ENCODE results near the gene ARHGEF39.

The ARHGEF39 gene

DNA sequence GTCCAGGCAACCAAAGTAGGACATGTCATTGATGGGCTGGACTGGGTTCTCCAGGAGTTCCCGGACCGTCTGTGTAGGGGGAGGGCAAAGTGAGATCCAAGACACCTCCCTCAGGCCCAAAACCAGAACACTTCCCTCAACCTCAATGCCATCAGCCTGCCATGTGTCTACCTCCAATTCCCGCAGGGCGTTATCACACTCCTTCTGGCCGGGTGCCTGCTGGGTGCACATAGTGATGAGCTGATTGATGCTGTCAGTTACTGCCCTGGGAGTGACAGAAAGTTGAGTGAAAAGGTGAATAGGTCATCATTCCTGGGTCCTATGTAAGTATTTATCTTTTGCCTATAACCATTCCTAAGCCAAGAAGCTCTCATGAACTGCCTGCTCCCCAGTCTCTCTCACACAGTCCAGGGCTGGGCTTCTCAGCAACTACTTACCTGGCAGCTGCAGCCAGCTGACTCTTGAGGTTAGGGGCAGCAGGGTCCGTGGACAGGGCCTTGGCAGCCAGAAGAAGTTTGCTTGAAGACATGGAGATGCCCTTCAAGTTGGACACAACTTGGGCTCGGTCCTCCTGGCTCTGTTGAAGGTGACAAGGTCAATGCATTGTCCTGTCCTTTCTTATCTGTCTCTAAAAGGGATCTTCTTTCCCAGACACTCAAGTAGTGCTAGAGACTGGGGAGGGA is 46.0 kb upstream of the ARHGEF39 start:
- no peak for ATAC-seq
- TF ChIP-seq ZNF70 (CRISPR knock-in tag; IDR thresholded peaks at IDR 0.05) (no peak), ESRRG (CRISPR knock-in tag; IDR thresholded peaks at IDR 0.05) (no peak), BACH2 (CRISPR knock-in tag; IDR thresholded peaks at IDR 0.05; ENCODE audit: borderline replicate concordance) (no peak), CSDC2 (CRISPR knock-in tag; IDR thresholded peaks at IDR 0.05) (no peak), ZFP3 (CRISPR knock-in tag; IDR thresholded peaks at IDR 0.05) (no peak), ARNTL (CRISPR knock-in tag; IDR thresholded peaks at IDR 0.05; ENCODE audit: borderline replicate concordance, low read depth) (no peak), TCF4 (CRISPR knock-in tag; IDR thresholded peaks at IDR 0.05; ENCODE audit: borderline replicate concordance) (no peak), GLIS3 (CRISPR knock-in tag; IDR thresholded peaks at IDR 0.05) (no peak), ISL1 (CRISPR knock-in tag; IDR thresholded peaks at IDR 0.05) (no peak), TOX (CRISPR knock-in tag; IDR thresholded peaks at IDR 0.05; ENCODE audit: borderline replicate concordance) (no peak), SNAI2 (CRISPR knock-in tag; IDR thresholded peaks at IDR 0.05) (no peak)
- TF ChIP-seq, protein P1, sequence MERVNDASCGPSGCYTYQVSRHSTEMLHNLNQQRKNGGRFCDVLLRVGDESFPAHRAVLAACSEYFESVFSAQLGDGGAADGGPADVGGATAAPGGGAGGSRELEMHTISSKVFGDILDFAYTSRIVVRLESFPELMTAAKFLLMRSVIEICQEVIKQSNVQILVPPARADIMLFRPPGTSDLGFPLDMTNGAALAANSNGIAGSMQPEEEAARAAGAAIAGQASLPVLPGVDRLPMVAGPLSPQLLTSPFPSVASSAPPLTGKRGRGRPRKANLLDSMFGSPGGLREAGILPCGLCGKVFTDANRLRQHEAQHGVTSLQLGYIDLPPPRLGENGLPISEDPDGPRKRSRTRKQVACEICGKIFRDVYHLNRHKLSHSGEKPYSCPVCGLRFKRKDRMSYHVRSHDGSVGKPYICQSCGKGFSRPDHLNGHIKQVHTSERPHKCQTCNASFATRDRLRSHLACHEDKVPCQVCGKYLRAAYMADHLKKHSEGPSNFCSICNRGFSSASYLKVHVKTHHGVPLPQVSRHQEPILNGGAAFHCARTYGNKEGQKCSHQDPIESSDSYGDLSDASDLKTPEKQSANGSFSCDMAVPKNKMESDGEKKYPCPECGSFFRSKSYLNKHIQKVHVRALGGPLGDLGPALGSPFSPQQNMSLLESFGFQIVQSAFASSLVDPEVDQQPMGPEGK (CRISPR knock-in tag; IDR thresholded peaks at IDR 0.05; ENCODE audit: borderline replicate concordance), result no peak
- TF ChIP-seq, protein P2, sequence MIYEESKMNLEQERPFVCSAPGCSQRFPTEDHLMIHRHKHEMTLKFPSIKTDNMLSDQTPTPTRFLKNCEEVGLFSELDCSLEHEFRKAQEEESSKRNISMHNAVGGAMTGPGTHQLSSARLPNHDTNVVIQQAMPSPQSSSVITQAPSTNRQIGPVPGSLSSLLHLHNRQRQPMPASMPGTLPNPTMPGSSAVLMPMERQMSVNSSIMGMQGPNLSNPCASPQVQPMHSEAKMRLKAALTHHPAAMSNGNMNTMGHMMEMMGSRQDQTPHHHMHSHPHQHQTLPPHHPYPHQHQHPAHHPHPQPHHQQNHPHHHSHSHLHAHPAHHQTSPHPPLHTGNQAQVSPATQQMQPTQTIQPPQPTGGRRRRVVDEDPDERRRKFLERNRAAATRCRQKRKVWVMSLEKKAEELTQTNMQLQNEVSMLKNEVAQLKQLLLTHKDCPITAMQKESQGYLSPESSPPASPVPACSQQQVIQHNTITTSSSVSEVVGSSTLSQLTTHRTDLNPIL (CRISPR knock-in tag; IDR thresholded peaks at IDR 0.05; ENCODE audit: low read depth), result no peak
- TF ChIP-seq, protein P3, sequence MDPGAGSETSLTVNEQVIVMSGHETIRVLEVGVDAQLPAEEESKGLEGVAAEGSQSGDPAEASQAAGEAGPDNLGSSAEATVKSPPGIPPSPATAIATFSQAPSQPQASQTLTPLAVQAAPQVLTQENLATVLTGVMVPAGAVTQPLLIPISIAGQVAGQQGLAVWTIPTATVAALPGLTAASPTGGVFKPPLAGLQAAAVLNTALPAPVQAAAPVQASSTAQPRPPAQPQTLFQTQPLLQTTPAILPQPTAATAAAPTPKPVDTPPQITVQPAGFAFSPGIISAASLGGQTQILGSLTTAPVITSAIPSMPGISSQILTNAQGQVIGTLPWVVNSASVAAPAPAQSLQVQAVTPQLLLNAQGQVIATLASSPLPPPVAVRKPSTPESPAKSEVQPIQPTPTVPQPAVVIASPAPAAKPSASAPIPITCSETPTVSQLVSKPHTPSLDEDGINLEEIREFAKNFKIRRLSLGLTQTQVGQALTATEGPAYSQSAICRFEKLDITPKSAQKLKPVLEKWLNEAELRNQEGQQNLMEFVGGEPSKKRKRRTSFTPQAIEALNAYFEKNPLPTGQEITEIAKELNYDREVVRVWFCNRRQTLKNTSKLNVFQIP (CRISPR knock-in tag; IDR thresholded peaks at IDR 0.05; ENCODE audit: borderline replicate concordance, low read depth), result no peak
- TF ChIP-seq, protein P4, sequence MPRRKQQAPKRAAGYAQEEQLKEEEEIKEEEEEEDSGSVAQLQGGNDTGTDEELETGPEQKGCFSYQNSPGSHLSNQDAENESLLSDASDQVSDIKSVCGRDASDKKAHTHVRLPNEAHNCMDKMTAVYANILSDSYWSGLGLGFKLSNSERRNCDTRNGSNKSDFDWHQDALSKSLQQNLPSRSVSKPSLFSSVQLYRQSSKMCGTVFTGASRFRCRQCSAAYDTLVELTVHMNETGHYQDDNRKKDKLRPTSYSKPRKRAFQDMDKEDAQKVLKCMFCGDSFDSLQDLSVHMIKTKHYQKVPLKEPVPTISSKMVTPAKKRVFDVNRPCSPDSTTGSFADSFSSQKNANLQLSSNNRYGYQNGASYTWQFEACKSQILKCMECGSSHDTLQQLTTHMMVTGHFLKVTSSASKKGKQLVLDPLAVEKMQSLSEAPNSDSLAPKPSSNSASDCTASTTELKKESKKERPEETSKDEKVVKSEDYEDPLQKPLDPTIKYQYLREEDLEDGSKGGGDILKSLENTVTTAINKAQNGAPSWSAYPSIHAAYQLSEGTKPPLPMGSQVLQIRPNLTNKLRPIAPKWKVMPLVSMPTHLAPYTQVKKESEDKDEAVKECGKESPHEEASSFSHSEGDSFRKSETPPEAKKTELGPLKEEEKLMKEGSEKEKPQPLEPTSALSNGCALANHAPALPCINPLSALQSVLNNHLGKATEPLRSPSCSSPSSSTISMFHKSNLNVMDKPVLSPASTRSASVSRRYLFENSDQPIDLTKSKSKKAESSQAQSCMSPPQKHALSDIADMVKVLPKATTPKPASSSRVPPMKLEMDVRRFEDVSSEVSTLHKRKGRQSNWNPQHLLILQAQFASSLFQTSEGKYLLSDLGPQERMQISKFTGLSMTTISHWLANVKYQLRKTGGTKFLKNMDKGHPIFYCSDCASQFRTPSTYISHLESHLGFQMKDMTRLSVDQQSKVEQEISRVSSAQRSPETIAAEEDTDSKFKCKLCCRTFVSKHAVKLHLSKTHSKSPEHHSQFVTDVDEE (CRISPR knock-in tag; IDR thresholded peaks at IDR 0.05), result no peak

DNA sequence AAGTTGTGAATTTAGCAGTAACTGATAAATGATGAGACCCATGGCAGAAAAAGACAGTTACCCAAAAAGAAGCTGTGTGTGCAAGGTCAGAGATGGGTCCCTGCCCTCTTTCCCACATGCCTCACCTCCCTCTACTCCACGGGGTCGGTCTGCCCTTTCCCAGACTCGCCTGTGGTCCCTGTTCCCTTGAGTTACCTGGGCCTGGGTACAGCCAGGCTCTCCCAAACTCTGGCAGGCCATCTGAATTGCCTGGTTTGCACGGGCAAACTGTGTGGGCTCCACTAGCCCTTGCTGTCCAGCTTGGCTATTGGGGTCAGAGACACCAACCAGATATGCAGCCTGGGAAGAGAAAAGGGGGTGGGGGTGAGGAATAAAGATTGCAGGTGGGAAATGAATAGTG is 43.2 kb upstream of the ARHGEF39 start:
- ATAC-seq, result no peak
- TF ChIP-seq, protein P4 (CRISPR knock-in tag; IDR thresholded peaks at IDR 0.05), result no peak
- no peak for TF ChIP-seq ZFP3 (CRISPR knock-in tag; IDR thresholded peaks at IDR 0.05)
- no peak for TF ChIP-seq ZNF70 (CRISPR knock-in tag; IDR thresholded peaks at IDR 0.05)
- TF ChIP-seq OSR1 (CRISPR knock-in tag; IDR thresholded peaks at IDR 0.05), result no peak
- TF ChIP-seq GLIS3 (CRISPR knock-in tag; IDR thresholded peaks at IDR 0.05), result no peak
- no peak for TF ChIP-seq TOX (CRISPR knock-in tag; IDR thresholded peaks at IDR 0.05; ENCODE audit: borderline replicate concordance)
- TF ChIP-seq ISL1 (CRISPR knock-in tag; IDR thresholded peaks at IDR 0.05), result no peak

DNA sequence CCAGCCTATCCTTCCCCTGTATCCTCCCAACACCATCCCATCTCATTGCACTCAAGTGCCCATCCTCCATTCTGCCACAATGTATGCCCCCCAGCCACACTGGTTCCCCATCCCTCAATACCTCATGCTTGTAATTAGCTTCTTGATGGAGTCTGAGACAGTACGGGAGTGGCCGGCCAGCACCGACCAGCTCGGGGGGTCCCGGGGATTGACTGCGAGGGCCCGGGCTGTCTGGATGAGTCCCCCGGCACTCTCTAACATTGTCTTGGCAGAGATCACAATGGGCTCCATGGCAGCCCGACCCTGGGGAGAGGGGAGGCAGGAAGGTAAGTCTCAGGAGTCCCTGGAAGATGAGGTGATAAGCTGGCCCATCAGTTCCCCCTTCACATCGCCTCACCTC is 42.0 kb upstream of the ARHGEF39 start:
- no peak for ATAC-seq
- TF ChIP-seq, protein P5, sequence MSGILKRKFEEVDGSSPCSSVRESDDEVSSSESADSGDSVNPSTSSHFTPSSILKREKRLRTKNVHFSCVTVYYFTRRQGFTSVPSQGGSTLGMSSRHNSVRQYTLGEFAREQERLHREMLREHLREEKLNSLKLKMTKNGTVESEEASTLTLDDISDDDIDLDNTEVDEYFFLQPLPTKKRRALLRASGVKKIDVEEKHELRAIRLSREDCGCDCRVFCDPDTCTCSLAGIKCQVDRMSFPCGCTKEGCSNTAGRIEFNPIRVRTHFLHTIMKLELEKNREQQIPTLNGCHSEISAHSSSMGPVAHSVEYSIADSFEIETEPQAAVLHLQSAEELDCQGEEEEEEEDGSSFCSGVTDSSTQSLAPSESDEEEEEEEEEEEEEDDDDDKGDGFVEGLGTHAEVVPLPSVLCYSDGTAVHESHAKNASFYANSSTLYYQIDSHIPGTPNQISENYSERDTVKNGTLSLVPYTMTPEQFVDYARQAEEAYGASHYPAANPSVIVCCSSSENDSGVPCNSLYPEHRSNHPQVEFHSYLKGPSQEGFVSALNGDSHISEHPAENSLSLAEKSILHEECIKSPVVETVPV (CRISPR knock-in tag; IDR thresholded peaks at IDR 0.05), result no peak
- no peak for TF ChIP-seq PPARA (CRISPR knock-in tag; IDR thresholded peaks at IDR 0.05; ENCODE audit: borderline replicate concordance)
- TF ChIP-seq ZC3H10 (CRISPR knock-in tag; IDR thresholded peaks at IDR 0.05), result no peak
- TF ChIP-seq, protein P3 (CRISPR knock-in tag; IDR thresholded peaks at IDR 0.05; ENCODE audit: borderline replicate concordance, low read depth), result no peak
- TF ChIP-seq ZNF8 (CRISPR knock-in tag; IDR thresholded peaks at IDR 0.05), result no peak
- TF ChIP-seq, protein P1 (CRISPR knock-in tag; IDR thresholded peaks at IDR 0.05; ENCODE audit: borderline replicate concordance), result no peak
- no peak for TF ChIP-seq GLIS3 (CRISPR knock-in tag; IDR thresholded peaks at IDR 0.05)
- no peak for TF ChIP-seq ARNTL (CRISPR knock-in tag; IDR thresholded peaks at IDR 0.05; ENCODE audit: borderline replicate concordance, low read depth)
- no peak for TF ChIP-seq TOX (CRISPR knock-in tag; IDR thresholded peaks at IDR 0.05; ENCODE audit: borderline replicate concordance)
